ENCODE results near the gene ANKRD34A. TPM values are rescaled to one million over a fixed set of nuclear protein-coding genes. Genes with fewer than 3 reads are reported as not detected.

ANKRD34A gene
- total RNA-seq, 1 experiment from 2014 or later: 0.50 TPM

- Histone ChIP-seq H3K4me1 (replicated peaks; ENCODE audit: insufficient read depth) (peaks cover 49% of the 10 kb centered on the region), H4K20me1 (ENCODE audit: insufficient read depth) (no peaks in the 10 kb centered on the region), H3K9me3 (ENCODE audit: insufficient read depth, low read depth) (no peaks in the 10 kb centered on the region), H3K36me3 (ENCODE audit: low read depth) (no peaks in the 10 kb centered on the region), H2AFZ (no peak overlapping the region), H3K4me3 (no peak overlapping the region), H3K4me2 (peak overlapping the region; percentile 53), H3K79me2 (ENCODE audit: low read depth) (no peaks in the 10 kb centered on the region), H3K27me3 (ENCODE audit: insufficient read depth, low read depth) (no peaks in the 10 kb centered on the region), H3K27ac (peak overlapping the region; percentile 36), H3K9me2 (ENCODE audit: insufficient read depth) (no peaks in the 10 kb centered on the region), H3F3A (ENCODE audit: insufficient read depth, low read depth) (peaks cover 39% of the 10 kb centered on the region)
- intact Hi-C loops (cut with micrococcal nuclease; ENCODE audit: unreplicated experiment): no loop called here
- no peak for TF ChIP-seq CTCF (conservative IDR thresholded peaks at IDR 0.05)
- no peak for TF ChIP-seq EZH2 (IDR thresholded peaks at IDR 0.05; ENCODE audit: low read depth)
- CTCF ChIA-PET: interaction anchor here (0.7 kb wide), 1 partner anchor 124 kb away, joined by 4 read pairs; no protein-coding TSS in a partner anchor
- BruUV-seq (replicated peaks): no TSS peak
- POLR2A ChIA-PET (ENCODE audit: unreplicated experiment): no interaction called here
- DNase-seq: no peak
These were observed 22.2 kb upstream of the ANKRD34A start for GRCh38 chr1:145986551-145986950.

- DNase-seq: peak; percentile 33 to 78
- Histone ChIP-seq H4K20me1 (ENCODE audit: insufficient read depth) (no peaks in the 10 kb centered on the region), H3K9me3 (ENCODE audit: insufficient read depth, low read depth) (no peaks in the 10 kb centered on the region), H3K27me3 (ENCODE audit: insufficient read depth, low read depth) (no peaks in the 10 kb centered on the region), H3K27ac (peak overlapping the region; percentile 40), H3F3A (ENCODE audit: insufficient read depth, low read depth) (peaks cover 31% of the 10 kb centered on the region), H3K36me3 (ENCODE audit: low read depth) (no peaks in the 10 kb centered on the region), H3K4me2 (peak overlapping the region; percentile 53), H3K4me3 (no peak overlapping the region), H2AFZ (no peak overlapping the region), H3K9me2 (ENCODE audit: insufficient read depth) (no peaks in the 10 kb centered on the region), H3K4me1 (replicated peaks; ENCODE audit: insufficient read depth) (peaks cover 46% of the 10 kb centered on the region), H3K79me2 (ENCODE audit: low read depth) (no peaks in the 10 kb centered on the region)
- ChIA-PET POLR2A (ENCODE audit: unreplicated experiment) (interaction anchor here (0.7 kb wide), 2 partner anchors 8 to 244 kb away, joined by 3 to 6 read pairs; no protein-coding TSS in a partner anchor), CTCF (no interaction called here)
- BruUV-seq (replicated peaks): TSS peak; percentile 36
- intact Hi-C loops (cut with micrococcal nuclease; ENCODE audit: unreplicated experiment): loop anchor here (1.0 kb wide), 1 partner anchor 11 kb away; the partner anchor contains the start of gene TXNIP
- TF ChIP-seq EZH2 (IDR thresholded peaks at IDR 0.05; ENCODE audit: low read depth) (no peak), CTCF (conservative IDR thresholded peaks at IDR 0.05) (no peak)
These were observed 21.4 kb upstream of the ANKRD34A start for GRCh38 chr1:145985502-145986439.

GRCh38 chr1:145985129-145985501, 20.7 kb upstream of the ANKRD34A start:
- DNase-seq: no peak
- intact Hi-C loops (cut with micrococcal nuclease; ENCODE audit: unreplicated experiment): loop anchor here (1.0 kb wide), 1 partner anchor 11 kb away; the partner anchor contains the start of gene TXNIP
- ChIA-PET POLR2A (ENCODE audit: unreplicated experiment) (no interaction called here), CTCF (no interaction called here)
- TSS peak; percentile 63 for BruUV-seq (replicated peaks)
- peak overlapping the region; percentile 40 for H3K27ac ChIP-seq
- H3K9me3 ChIP-seq (ENCODE audit: insufficient read depth, low read depth): no peaks in the 10 kb centered on the region
- H3K36me3 ChIP-seq (ENCODE audit: low read depth): no peaks in the 10 kb centered on the region
- peaks cover 29% of the 10 kb centered on the region for H3F3A ChIP-seq (ENCODE audit: insufficient read depth, low read depth)
- H3K79me2 ChIP-seq (ENCODE audit: low read depth): no peaks in the 10 kb centered on the region
- peaks cover 46% of the 10 kb centered on the region for H3K4me1 ChIP-seq (replicated peaks; ENCODE audit: insufficient read depth)
- H4K20me1 ChIP-seq (ENCODE audit: insufficient read depth): no peaks in the 10 kb centered on the region
- H3K27me3 ChIP-seq (ENCODE audit: insufficient read depth, low read depth): no peaks in the 10 kb centered on the region
- no peak overlapping the region for H2AFZ ChIP-seq
- H3K4me3 ChIP-seq: no peak overlapping the region
- TF ChIP-seq CTCF (conservative IDR thresholded peaks at IDR 0.05) (no peak), EZH2 (IDR thresholded peaks at IDR 0.05; ENCODE audit: low read depth) (no peak)
- H3K4me2 ChIP-seq: peak overlapping the region; percentile 43
- H3K9me2 ChIP-seq (ENCODE audit: insufficient read depth): no peaks in the 10 kb centered on the region

All from PC-9 (cell line).